K562 (cell line): ENCODE results near the gene CMTM5. TPM values are rescaled to one million over a fixed set of nuclear protein-coding genes. Genes with fewer than 3 reads are reported as not detected.

Experiments used
- ATAC-seq: fragments of 200-7000 bp; cut with Tn5 transposase; 3 replicates; pipeline ENCODE4 v1.9.1; 2020; ENCODE audit warnings: moderate library complexity
- BruUV-seq: library from RNA; stranded (reverse); fragments of 400-500 nt; replicated peaks from 2 replicates; lab custom pipeline; 2021; lab: Mats Ljungman, UMichigan
- CTCF ChIA-PET: fragments of 300-600 bp; formaldehyde crosslinking; extraction: SDS; loops from one replicate; lab custom pipeline; 2021; ENCODE audit warnings: low intra/inter-chr PET ratio; lab: Yijun Ruan, JAX
- POLR2A ChIA-PET: fragments of 300-600, 350-650 bp; sonication (Branson Sonifier 250); formaldehyde crosslinking; extraction: SDS; loops from one replicate; lab custom pipeline; 2021; ENCODE audit warnings: antibody characterized with exemption, inconsistent platforms; lab: Yijun Ruan, JAX
- DNase-seq, 4 experiments: peaks; one replicate each; pipeline versions ENCODE4 v3.0.0 to v3.0.0-alpha.2; 2011 to 2018; ENCODE audit warnings: low spot score in 3 of 4, mixed read lengths in 3 of 4; ENCODE audit errors: extremely low read depth in 1 of 4
- FAIRE-seq: peaks from 2 replicates; lab custom pipeline; 2011; peaks lifted over from hg19 to GRCh38; lab: Jason Lieb, UNC
- H2AFZ ChIP-seq: 2 replicates; pipeline ENCODE4 v1.6.0; 2011; ENCODE audit warnings: low read depth, low read length, control low read depth, inconsistent platforms
- H3K27ac ChIP-seq: fragments of 200-600 bp; 3 replicates; pipeline ENCODE4 v1.8.0; 2011; ENCODE audit warnings: low read depth, mild to moderate bottlenecking, control low read depth, inconsistent platforms, low read length, moderate library complexity, mixed read lengths; ENCODE audit errors: extremely low read depth
- H3K27me3 ChIP-seq, 2 experiments: fragments of 300-600 bp in 1 of 2; 2 replicates in 1 of 2; 3 replicates in 1 of 2; pipeline versions ENCODE4 v1.6.0 to v1.8.0; 2011; ENCODE audit warnings: inconsistent platforms in 2 of 2, low read length in 2 of 2, mild to moderate bottlenecking in 1 of 2, mixed read lengths in 1 of 2, moderate library complexity in 1 of 2; ENCODE audit not compliant: control insufficient read depth in 2 of 2, insufficient read depth in 2 of 2
- H3K36me3 ChIP-seq: fragments of 300-600 bp; 3 replicates; pipeline ENCODE4 v1.8.0; 2011; ENCODE audit warnings: mild to moderate bottlenecking, low read length, inconsistent platforms; ENCODE audit not compliant: control insufficient read depth, insufficient read depth
- H3K4me1 ChIP-seq, 2 experiments: fragments of 200-600 bp in 1 of 2; replicated peaks in 1 of 2; 2 replicates in 1 of 2; 3 replicates in 1 of 2; pipeline versions ENCODE4 v1.5.1 to v1.8.0; 2011; ENCODE audit warnings: inconsistent platforms in 2 of 2, low read length in 2 of 2, mild to moderate bottlenecking in 1 of 2, mixed read lengths in 1 of 2, moderate library complexity in 1 of 2; ENCODE audit not compliant: control insufficient read depth in 2 of 2, insufficient read depth in 2 of 2
- H3K4me2 ChIP-seq: 2 replicates; pipeline ENCODE4 v1.6.1; 2011; ENCODE audit warnings: low read length, control low read depth, inconsistent platforms, mixed read lengths; ENCODE audit not compliant: insufficient read depth
- H3K4me3 ChIP-seq: fragments of 200-600 bp; sonication (generic), shearing (Covaris generic); 2 replicates; pipeline ENCODE4 v1.5.1; 2016; ENCODE audit warnings: control low read depth, inconsistent platforms
- H3K79me2 ChIP-seq: fragments of 200-600 bp; 3 replicates; pipeline ENCODE4 v1.8.0; 2011; ENCODE audit warnings: low read length, inconsistent platforms; ENCODE audit not compliant: control insufficient read depth, insufficient read depth
- H3K9ac ChIP-seq, 2 experiments: 2 replicates each; pipeline versions ENCODE4 v1.6.0 to v1.6.1; 2011; ENCODE audit warnings: low read depth in 2 of 2, low read length in 2 of 2, control low read depth in 1 of 2, inconsistent platforms in 1 of 2, mild to moderate bottlenecking in 1 of 2, mixed read lengths in 1 of 2; ENCODE audit not compliant: insufficient read depth in 1 of 2
- H3K9me1 ChIP-seq: one replicate; pipeline ENCODE4 v1.6.0; 2011; ENCODE audit warnings: inconsistent platforms, mild to moderate bottlenecking, low read length, moderate library complexity; ENCODE audit not compliant: control insufficient read depth, insufficient read depth
- H3K9me3 ChIP-seq: replicated peaks from 2 replicates; pipeline ENCODE4 v1.5.1; 2011; ENCODE audit warnings: low read depth, low read length, inconsistent platforms; ENCODE audit not compliant: control insufficient read depth, insufficient read depth
- H4K20me1 ChIP-seq: replicated peaks from 2 replicates; pipeline ENCODE4 v1.6.1; 2011; ENCODE audit warnings: low read length, inconsistent platforms, mixed read lengths; ENCODE audit not compliant: control insufficient read depth, insufficient read depth
- PCBP1 ChIP-seq: fragments of 200-400 bp; formaldehyde crosslinking; IDR thresholded peaks from 2 replicates; pipeline ENCODE4 v1.6.1; 2018; ENCODE audit warnings: mild to moderate bottlenecking, low read depth, low read length; ENCODE audit not compliant: poor library complexity, severe bottlenecking
- PML ChIP-seq: IDR thresholded peaks from 2 replicates; pipeline ENCODE4 v1.6.1; 2012; ENCODE audit warnings: low read length, inconsistent platforms
- SNRNP70 ChIP-seq: fragments of 200-400 bp; formaldehyde crosslinking; optimal IDR thresholded peaks from 2 replicates; pipeline ENCODE3; 2017; ENCODE audit warnings: low read depth, low read length
- TCF7 ChIP-seq: sonication (generic); IDR thresholded peaks from 2 replicates; pipeline ENCODE4 v1.6.1; 2016; ENCODE audit warnings: antibody characterized with exemption, borderline replicate concordance
- ZEB2 ChIP-seq: fragments of 450-650 bp; IDR thresholded peaks from 2 replicates; pipeline ENCODE4 v1.6.1; 2016
- ZNF639 ChIP-seq, 2 experiments: fragments of 200-800 bp in 1 of 2; sonication (Bioruptor generic) in 1 of 2; sonication (generic) in 1 of 2; formaldehyde crosslinking in 1 of 2; IDR thresholded peaks in 1 of 2; conservative IDR thresholded peaks in 1 of 2; 2 replicates each; pipeline versions ENCODE4 v1.5.0 to v1.6.1; 2016 to 2020; ENCODE audit warnings: missing compliant biosample characterization in 1 of 2, missing genetic modification characterization in 1 of 2, missing genetic modification reagents in 1 of 2
- ZNF778 ChIP-seq: fragments of 450-650 bp; formaldehyde crosslinking; IDR thresholded peaks from 2 replicates; pipeline ENCODE4 v1.4.0; 2020; ENCODE audit warnings: mild to moderate bottlenecking, moderate library complexity
- WGBS: fragments of 100-300 bp; shearing (Covaris generic); methylation state at CpG from one replicate; pipeline ENCODE4 v1.1.6; 2016; ENCODE audit warnings: low coverage, mixed read lengths; ENCODE audit not compliant: insufficient coverage; ENCODE audit errors: missing lambda C conversion rate; 5-methylcytosine and 5-hydroxymethylcytosine counted together
- in situ Hi-C: fragments of 300-500 bp; cut with MboI; formaldehyde crosslinking; loops from 4 replicates; pipeline ENCODE4 v1.15.0; 2018; ENCODE audit warnings: inconsistent platforms, mixed read lengths
- intact Hi-C: fragments of 100-400 bp; cut with micrococcal nuclease; formaldehyde crosslinking; loops from 2 replicates; pipeline ENCODE4 v1.14.2; 2022
- polyA plus RNA-seq, 8 experiments: library from polyadenylated mRNA; depleted of rRNA in 4 of 8; stranded (reverse) in 5 of 8; unstranded in 3 of 8; fragments of >200 nt; fragmentation: Nextera tagmentation in 2 of 8; fragmentation: Illumina TruSeq in 1 of 8; extraction: Ambion mirVana in 2 of 8; extraction: Trizol in 1 of 8; gene quantifications; 2 replicates each; pipeline versions ENCODE4 v1.2.1 to v1.2.3, GENCODE V29; 2011 to 2014; ENCODE audit warnings: inconsistent platforms in 1 of 8, missing spikeins in 1 of 8
- total RNA-seq, 7 experiments: library from RNA; depleted of rRNA in 6 of 7; stranded (reverse); fragments of >200 nt in 6 of 7; fragmentation: Illumina TruSeq in 2 of 7; extraction: Trizol in 2 of 7; gene quantifications; 2 replicates each; pipeline versions ENCODE4 v1.2.1 to v1.2.3, GENCODE V29; 2011 to 2021; ENCODE audit warnings: low replicate concordance in 1 of 7

CMTM5 gene
- total and polyA plus RNA-seq, 9 of the 15 experiments (the other 6 are each of a cell fraction or from before 2014, with no cell fraction given), result 0.21 TPM; not detected in 8

- POLR2A ChIA-PET, result interaction anchor here (0.5 to 0.7 kb wide), 3 partner anchors 140 to 787 kb away, joined by 3 to 4 read pairs (median 3); no protein-coding TSS in a partner anchor
These were observed 27.5 kb upstream of the CMTM5 start for GRCh38 chr14:23349156-23349845.

More at GRCh38 chr14:23349156-23349845, 27.5 kb upstream of the CMTM5 start:
- CTCF ChIA-PET, result interaction anchor here (0.5 kb wide), 1 partner anchor 1399 kb away, joined by 3 read pairs; no protein-coding TSS in a partner anchor
- intact Hi-C loops (no loop called here), in situ Hi-C loops (no loop called here)
- Histone ChIP-seq H2AFZ (no peak overlapping the region), H3K27me3 (peaks cover 10 to 26% of the 10 kb centered on the region in 2 experiments; a peak in 4 of 5 replicates), H3K4me1 (peaks cover 11 to 29% of the 10 kb centered on the region in 2 experiments; a peak in 4 of 5 replicates), H4K20me1 (no peaks in the 10 kb centered on the region), H3K9ac (no peak overlapping the region), H3K4me3 (no peak overlapping the region), H3K4me2 (no peak overlapping the region), H3K9me1 (no peaks in the 10 kb centered on the region), H3K36me3 (no peaks in the 10 kb centered on the region), H3K79me2 (no peaks in the 10 kb centered on the region), H3K9me3 (no peaks in the 10 kb centered on the region), H3K27ac (no peak overlapping the region)
- BruUV-seq, result no TSS peak
- 8% methylated on average over 4 of the region's 8 CpGs for WGBS
- FAIRE-seq (no peak), ATAC-seq (no peak), DNase-seq (no peak)
- no peak for TF ChIP-seq ZEB2
- TF ChIP-seq SNRNP70, result no peak
- TF ChIP-seq ZNF639 (CRISPR knock-in tag; conservative IDR thresholded peaks at IDR 0.05 in 1 of 2, IDR thresholded peaks at IDR 0.05 in 1 of 2), result no peak
- TF ChIP-seq PCBP1, result no peak
- no peak for TF ChIP-seq TCF7
- TF ChIP-seq PML, result no peak
- no peak for TF ChIP-seq ZNF778 (CRISPR knock-in tag)
